BE2C (cell line): Measurements from ENCODE around the gene NBPF3.
"Not testable (repeated sequence)": the region's sequence is repeated elsewhere in the genome, so short reads cannot be mapped to it uniquely, and the experiment has no call there.

Experiments
- DNase-seq: peaks from one replicate; pipeline ENCODE4 v3.0.0-alpha.2; 2020
- H3K27me3 ChIP-seq: fragments of 250-450 bp; sonication (Bioruptor Pico); 2 replicates; pipeline ENCODE4 v1.5.1; 2020; ENCODE audit warnings: mild to moderate bottlenecking
- H3K36me3 ChIP-seq: fragments of 250-450 bp; sonication (Bioruptor Pico); 2 replicates; pipeline ENCODE4 v1.5.1; 2020; ENCODE audit warnings: mild to moderate bottlenecking
- H3K4me1 ChIP-seq: fragments of 250-450 bp; sonication (Bioruptor Pico); 2 replicates; pipeline ENCODE4 v1.5.1; 2020
- H3K4me3 ChIP-seq: 2 replicates; pipeline ENCODE4 v1.5.1; 2011; ENCODE audit warnings: low read depth, low read length
- H3K9me3 ChIP-seq: fragments of 250-450 bp; sonication (Bioruptor Pico); 2 replicates; pipeline ENCODE4 v1.5.1; 2020
- CTCF ChIP-seq: IDR thresholded peaks from 2 replicates; pipeline ENCODE4 v1.5.1; 2012; ENCODE audit warnings: mild to moderate bottlenecking, low read depth, low read length

Gene NBPF3

GRCh38 chr1:21514245-21514644, 74.3 kb downstream of the NBPF3 start:
- H3K27me3 ChIP-seq = no peaks in the 10 kb centered on the region
- no peak for DNase-seq
- no peaks in the 10 kb centered on the region for H3K4me1 ChIP-seq
- H3K4me3 ChIP-seq = no peak overlapping the region
- no peaks in the 10 kb centered on the region for H3K36me3 ChIP-seq
- TF ChIP-seq CTCF = no peak
- no peaks in the 10 kb centered on the region for H3K9me3 ChIP-seq

GRCh38 chr1:21517161-21517589, 77.2 kb downstream of the NBPF3 start:
- no peaks in the 10 kb centered on the region for H3K9me3 ChIP-seq
- H3K4me1 ChIP-seq = no peaks in the 10 kb centered on the region
- no peaks in the 10 kb centered on the region for H3K36me3 ChIP-seq
- no peak for DNase-seq
- no peaks in the 10 kb centered on the region for H3K27me3 ChIP-seq
- H3K4me3 ChIP-seq = no peak overlapping the region
- TF ChIP-seq CTCF = no peak

- no peaks in the 10 kb centered on the region for H3K27me3 ChIP-seq
- no peaks in the 10 kb centered on the region for H3K4me1 ChIP-seq
These were observed 77.9 kb downstream of the NBPF3 start for GRCh38 chr1:21517660-21518480.

GRCh38 chr1:21518774-21519455, 79.0 kb downstream of the NBPF3 start:
- TF ChIP-seq CTCF = no peak
- Histone ChIP-seq H3K4me3 (no peak overlapping the region), H3K36me3 (no peaks in the 10 kb centered on the region), H3K9me3 (no peaks in the 10 kb centered on the region), H3K4me1 (no peaks in the 10 kb centered on the region), H3K27me3 (no peaks in the 10 kb centered on the region)
- no peak for DNase-seq

More at GRCh38 chr1:21517660-21518480, 77.9 kb downstream of the NBPF3 start:
- DNase-seq = no peak
- no peak for TF ChIP-seq CTCF
- no peak overlapping the region for H3K4me3 ChIP-seq
- no peaks in the 10 kb centered on the region for H3K9me3 ChIP-seq
- no peaks in the 10 kb centered on the region for H3K36me3 ChIP-seq

GRCh38 chr1:21519486-21520070, 79.6 kb downstream of the NBPF3 start:
- not testable (repeated sequence) for H3K4me3 ChIP-seq, H3K36me3 ChIP-seq, H3K4me1 ChIP-seq

GRCh38 chr1:21520899-21521716, 81.2 kb downstream of the NBPF3 start:
- TF ChIP-seq CTCF = no peak
- H3K9me3 ChIP-seq = no peaks in the 10 kb centered on the region
- no peak for DNase-seq
- no peak overlapping the region for H3K4me3 ChIP-seq
- no peaks in the 10 kb centered on the region for H3K27me3 ChIP-seq
- H3K4me1 ChIP-seq = no peaks in the 10 kb centered on the region
- no peaks in the 10 kb centered on the region for H3K36me3 ChIP-seq

More at GRCh38 chr1:21519486-21520070, 79.6 kb downstream of the NBPF3 start:
- not testable (repeated sequence) for DNase-seq, H3K27me3 ChIP-seq, H3K9me3 ChIP-seq
